ENCODE data around the gene LRIG1. TPM values are rescaled to one million over a fixed set of nuclear protein-coding genes. Genes with fewer than 3 reads are reported as not detected.
A peak's percentile ranks its signal among the peaks of the same experiment; 100 is the strongest.
"Not testable (repeated sequence)": the region's sequence is repeated elsewhere in the genome, so short reads cannot be mapped to it uniquely, and the experiment has no call there.

The LRIG1 gene
- total RNA-seq, 1 donor from 2014 or later: 30.2 TPM

- peak overlapping the region; percentile 35 for H3K27ac Mint-ChIP-seq (ENCODE audit: unreplicated experiment)
- H3K36me3 Mint-ChIP-seq (ENCODE audit: unreplicated experiment): peaks cover 8% of the 10 kb centered on the region
- H3K4me3 Mint-ChIP-seq (ENCODE audit: unreplicated experiment): peak overlapping the region; percentile 31
- H3K4me1 Mint-ChIP-seq (ENCODE audit: low read depth, unreplicated experiment): peaks cover 50% of the 10 kb centered on the region
- DNase-seq: no peak
- H3K27me3 Mint-ChIP-seq (ENCODE audit: unreplicated experiment): peaks cover 3% of the 10 kb centered on the region
- no peak for TF ChIP-seq CTCF (IDR thresholded peaks at IDR 0.05; ENCODE audit: partially characterized antibody, unreplicated experiment)
- H3K9me3 Mint-ChIP-seq (ENCODE audit: unreplicated experiment): peaks cover 13% of the 10 kb centered on the region
Measured at GRCh38 chr3:66427352-66427751, 73.5 kb downstream of the LRIG1 start.

GRCh38 chr3:66426135-66426534, 74.7 kb downstream of the LRIG1 start:
- H3K36me3 Mint-ChIP-seq (ENCODE audit: unreplicated experiment): peaks cover 15% of the 10 kb centered on the region
- no peak for DNase-seq
- H3K4me1 Mint-ChIP-seq (ENCODE audit: low read depth, unreplicated experiment): peaks cover 47% of the 10 kb centered on the region
- no peak overlapping the region for H3K4me3 Mint-ChIP-seq (ENCODE audit: unreplicated experiment)
- no peak for TF ChIP-seq CTCF (IDR thresholded peaks at IDR 0.05; ENCODE audit: partially characterized antibody, unreplicated experiment)
- H3K9me3 Mint-ChIP-seq (ENCODE audit: unreplicated experiment): peaks cover 21% of the 10 kb centered on the region
- peaks cover 3% of the 10 kb centered on the region for H3K27me3 Mint-ChIP-seq (ENCODE audit: unreplicated experiment)
- H3K27ac Mint-ChIP-seq (ENCODE audit: unreplicated experiment): no peak overlapping the region

- Mint-ChIP-seq H3K4me3 (ENCODE audit: unreplicated experiment) (no peak overlapping the region), H3K27me3 (ENCODE audit: unreplicated experiment) (peaks cover 2% of the 10 kb centered on the region), H3K36me3 (ENCODE audit: unreplicated experiment) (peaks cover 20% of the 10 kb centered on the region), H3K27ac (ENCODE audit: unreplicated experiment) (no peak overlapping the region), H3K4me1 (ENCODE audit: low read depth, unreplicated experiment) (peaks cover 42% of the 10 kb centered on the region), H3K9me3 (ENCODE audit: unreplicated experiment) (peaks cover 19% of the 10 kb centered on the region)
- TF ChIP-seq CTCF (IDR thresholded peaks at IDR 0.05; ENCODE audit: partially characterized antibody, unreplicated experiment): no peak
- no peak for DNase-seq
Measured at GRCh38 chr3:66425576-66426114, 75.2 kb downstream of the LRIG1 start.

- Mint-ChIP-seq H3K27me3 (ENCODE audit: unreplicated experiment) (peaks cover 4% of the 10 kb centered on the region), H3K27ac (ENCODE audit: unreplicated experiment) (no peak overlapping the region), H3K4me3 (ENCODE audit: unreplicated experiment) (no peak overlapping the region), H3K4me1 (ENCODE audit: low read depth, unreplicated experiment) (peaks cover 38% of the 10 kb centered on the region), H3K36me3 (ENCODE audit: unreplicated experiment) (peaks cover 26% of the 10 kb centered on the region), H3K9me3 (ENCODE audit: unreplicated experiment) (peaks cover 24% of the 10 kb centered on the region)
- TF ChIP-seq CTCF (IDR thresholded peaks at IDR 0.05; ENCODE audit: partially characterized antibody, unreplicated experiment): no peak
- no peak for DNase-seq
Measured at GRCh38 chr3:66425032-66425431, 75.8 kb downstream of the LRIG1 start.

GRCh38 chr3:66423791-66424190, 77.0 kb downstream of the LRIG1 start:
- peaks cover 29% of the 10 kb centered on the region for H3K36me3 Mint-ChIP-seq (ENCODE audit: unreplicated experiment)
- H3K27ac Mint-ChIP-seq (ENCODE audit: unreplicated experiment): no peak overlapping the region
- DNase-seq: no peak

GRCh38 chr3:66421893-66422292, 78.9 kb downstream of the LRIG1 start:
- H3K9me3 Mint-ChIP-seq (ENCODE audit: unreplicated experiment): peaks cover 19% of the 10 kb centered on the region
- H3K27me3 Mint-ChIP-seq (ENCODE audit: unreplicated experiment); H3K27ac Mint-ChIP-seq (ENCODE audit: unreplicated experiment); DNase-seq; H3K4me3 Mint-ChIP-seq (ENCODE audit: unreplicated experiment): not testable (repeated sequence)
- peaks cover 29% of the 10 kb centered on the region for H3K36me3 Mint-ChIP-seq (ENCODE audit: unreplicated experiment)
- peaks cover 11% of the 10 kb centered on the region for H3K4me1 Mint-ChIP-seq (ENCODE audit: low read depth, unreplicated experiment)

More at GRCh38 chr3:66423791-66424190, 77.0 kb downstream of the LRIG1 start:
- no peak overlapping the region for H3K4me3 Mint-ChIP-seq (ENCODE audit: unreplicated experiment)
- no peak for TF ChIP-seq CTCF (IDR thresholded peaks at IDR 0.05; ENCODE audit: partially characterized antibody, unreplicated experiment)
- H3K27me3 Mint-ChIP-seq (ENCODE audit: unreplicated experiment): peaks cover 4% of the 10 kb centered on the region
- H3K4me1 Mint-ChIP-seq (ENCODE audit: low read depth, unreplicated experiment): peaks cover 26% of the 10 kb centered on the region
- H3K9me3 Mint-ChIP-seq (ENCODE audit: unreplicated experiment): peaks cover 25% of the 10 kb centered on the region

GRCh38 chr3:66421144-66421543, 79.7 kb downstream of the LRIG1 start:
- peaks cover 19% of the 10 kb centered on the region for H3K9me3 Mint-ChIP-seq (ENCODE audit: unreplicated experiment)
- not testable (repeated sequence) for H3K4me3 Mint-ChIP-seq (ENCODE audit: unreplicated experiment); H3K4me1 Mint-ChIP-seq (ENCODE audit: low read depth, unreplicated experiment)

More at GRCh38 chr3:66421144-66421543, 79.7 kb downstream of the LRIG1 start:
- peaks cover 29% of the 10 kb centered on the region for H3K36me3 Mint-ChIP-seq (ENCODE audit: unreplicated experiment)
- DNase-seq; H3K27me3 Mint-ChIP-seq (ENCODE audit: unreplicated experiment); H3K27ac Mint-ChIP-seq (ENCODE audit: unreplicated experiment): not testable (repeated sequence)
